ENCODE results near the gene LANCL2.

DNA sequence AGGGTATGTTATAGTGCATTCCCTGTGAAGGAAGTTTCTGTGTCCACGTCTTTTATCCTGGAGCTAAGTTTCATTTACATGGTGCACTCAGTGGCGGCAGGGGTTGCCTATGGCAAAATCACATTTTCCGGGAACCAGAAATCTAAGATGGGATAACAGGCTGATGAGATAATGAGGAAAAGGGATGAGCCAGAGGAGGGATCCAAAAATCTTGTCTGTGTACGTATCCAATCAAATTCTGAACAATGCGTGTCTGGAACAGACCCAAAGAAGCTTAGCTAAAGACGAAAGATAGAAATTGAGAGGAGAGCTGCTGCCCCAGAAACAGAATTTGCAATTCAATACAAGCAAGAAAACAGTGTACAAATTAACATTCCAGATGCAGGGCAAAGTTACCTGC, 16.1 kb downstream of the LANCL2 start:
- TF ChIP-seq RCOR1 (IDR thresholded peaks at IDR 0.05; ENCODE audit: insufficient replicate concordance, low read length) (no peak), POLR2A (IDR thresholded peaks at IDR 0.05; ENCODE audit: low read depth, low read length) (no peak), MXI1 (IDR thresholded peaks at IDR 0.05; ENCODE audit: borderline replicate concordance, low read depth, low read length) (no peak), MAFK (IDR thresholded peaks at IDR 0.05; ENCODE audit: low read depth, low read length) (no peak), FOS (IDR thresholded peaks at IDR 0.05; ENCODE audit: low read depth, low read length) (no peak), RFX5 (IDR thresholded peaks at IDR 0.05; ENCODE audit: low read depth, low read length) (no peak), NFE2L2 (IDR thresholded peaks at IDR 0.05; ENCODE audit: low read depth, low read length) (no peak), MAZ (IDR thresholded peaks at IDR 0.05; ENCODE audit: borderline replicate concordance, low read depth, low read length) (no peak), SMC3 (IDR thresholded peaks at IDR 0.05; ENCODE audit: low read depth, low read length) (no peak), RAD21 (IDR thresholded peaks at IDR 0.05; ENCODE audit: low read length) (no peak)
- TF ChIP-seq, protein P1, sequence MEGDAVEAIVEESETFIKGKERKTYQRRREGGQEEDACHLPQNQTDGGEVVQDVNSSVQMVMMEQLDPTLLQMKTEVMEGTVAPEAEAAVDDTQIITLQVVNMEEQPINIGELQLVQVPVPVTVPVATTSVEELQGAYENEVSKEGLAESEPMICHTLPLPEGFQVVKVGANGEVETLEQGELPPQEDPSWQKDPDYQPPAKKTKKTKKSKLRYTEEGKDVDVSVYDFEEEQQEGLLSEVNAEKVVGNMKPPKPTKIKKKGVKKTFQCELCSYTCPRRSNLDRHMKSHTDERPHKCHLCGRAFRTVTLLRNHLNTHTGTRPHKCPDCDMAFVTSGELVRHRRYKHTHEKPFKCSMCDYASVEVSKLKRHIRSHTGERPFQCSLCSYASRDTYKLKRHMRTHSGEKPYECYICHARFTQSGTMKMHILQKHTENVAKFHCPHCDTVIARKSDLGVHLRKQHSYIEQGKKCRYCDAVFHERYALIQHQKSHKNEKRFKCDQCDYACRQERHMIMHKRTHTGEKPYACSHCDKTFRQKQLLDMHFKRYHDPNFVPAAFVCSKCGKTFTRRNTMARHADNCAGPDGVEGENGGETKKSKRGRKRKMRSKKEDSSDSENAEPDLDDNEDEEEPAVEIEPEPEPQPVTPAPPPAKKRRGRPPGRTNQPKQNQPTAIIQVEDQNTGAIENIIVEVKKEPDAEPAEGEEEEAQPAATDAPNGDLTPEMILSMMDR (conservative IDR thresholded peaks at IDR 0.05; ENCODE audit: low read depth, low read length), result no peak
- TF ChIP-seq, protein P2, sequence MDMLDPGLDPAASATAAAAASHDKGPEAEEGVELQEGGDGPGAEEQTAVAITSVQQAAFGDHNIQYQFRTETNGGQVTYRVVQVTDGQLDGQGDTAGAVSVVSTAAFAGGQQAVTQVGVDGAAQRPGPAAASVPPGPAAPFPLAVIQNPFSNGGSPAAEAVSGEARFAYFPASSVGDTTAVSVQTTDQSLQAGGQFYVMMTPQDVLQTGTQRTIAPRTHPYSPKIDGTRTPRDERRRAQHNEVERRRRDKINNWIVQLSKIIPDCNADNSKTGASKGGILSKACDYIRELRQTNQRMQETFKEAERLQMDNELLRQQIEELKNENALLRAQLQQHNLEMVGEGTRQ (IDR thresholded peaks at IDR 0.05; ENCODE audit: low read depth, low read length), result no peak

All from IMR-90 (cell line).